GM21423 (cell line): Measurements from ENCODE around the gene TMEM178A.

Experiments used
- ATAC-seq: cut with Tn5 transposase; IDR thresholded peaks from one replicate; pipeline ENCODE4 v1.9.1; 2021; ENCODE audit warnings: mild to moderate bottlenecking, moderate library complexity; ENCODE audit not compliant: unreplicated experiment

TMEM178A gene

DNA sequence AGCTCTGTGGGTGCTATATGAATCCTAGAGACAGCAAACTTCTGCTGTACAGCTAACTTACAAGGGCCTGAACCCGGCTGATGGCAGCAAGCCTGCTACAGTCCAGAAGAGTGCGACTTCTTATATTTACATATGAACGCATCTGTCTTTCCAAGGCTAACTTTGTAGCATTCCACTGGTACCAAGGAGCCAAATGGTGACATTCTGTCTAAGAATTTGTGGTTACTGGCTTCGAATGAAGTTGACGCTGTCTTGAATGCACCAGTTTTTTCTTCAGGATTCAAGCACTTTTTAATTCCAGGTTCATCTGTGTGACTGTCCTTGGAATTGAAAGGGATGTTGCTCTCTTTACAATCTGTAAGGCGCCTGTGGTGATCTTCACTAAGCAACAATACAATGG lies 70.9 kb downstream of the TMEM178A start:
- no peak for ATAC-seq

DNA sequence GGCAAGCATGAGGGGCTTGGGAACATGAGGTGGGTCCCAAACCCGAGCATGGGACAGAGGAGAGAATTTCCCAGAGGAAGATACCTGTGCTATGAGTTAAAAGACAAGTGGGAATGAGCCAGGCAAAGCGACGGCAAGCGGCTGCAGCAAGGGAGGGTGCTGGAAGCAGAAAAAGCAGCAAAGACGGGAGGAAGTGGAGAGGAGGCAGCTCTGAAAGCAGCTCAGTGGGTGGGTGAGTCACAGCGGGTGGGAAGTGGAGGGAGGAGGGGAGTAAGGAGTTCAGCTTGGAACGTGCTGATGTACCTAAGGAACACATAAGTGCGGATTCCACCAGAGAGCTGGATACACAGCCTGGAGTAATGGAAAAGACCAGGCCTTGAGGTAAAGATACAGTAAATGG lies 71.9 kb downstream of the TMEM178A start:
- ATAC-seq = no peak

DNA sequence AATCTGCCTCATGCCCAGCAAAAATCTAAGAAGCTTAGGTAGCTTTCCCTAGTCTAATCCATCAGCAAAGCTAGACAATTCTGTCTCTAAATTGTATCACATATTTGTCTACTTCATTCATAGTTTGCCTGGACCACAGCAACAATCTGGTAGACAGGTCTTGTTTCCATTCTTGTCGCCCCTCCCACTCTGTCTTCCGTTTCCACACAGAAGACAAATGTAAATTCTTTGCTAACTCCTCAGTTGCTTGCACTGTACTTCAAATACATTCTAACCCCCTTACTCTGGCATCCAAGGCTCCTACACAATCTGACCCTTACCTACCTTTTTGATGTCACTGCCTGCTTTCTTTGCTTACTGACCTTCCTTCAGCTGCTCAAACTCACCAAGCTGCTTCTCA lies 73.2 kb downstream of the TMEM178A start:
- no peak for ATAC-seq

DNA sequence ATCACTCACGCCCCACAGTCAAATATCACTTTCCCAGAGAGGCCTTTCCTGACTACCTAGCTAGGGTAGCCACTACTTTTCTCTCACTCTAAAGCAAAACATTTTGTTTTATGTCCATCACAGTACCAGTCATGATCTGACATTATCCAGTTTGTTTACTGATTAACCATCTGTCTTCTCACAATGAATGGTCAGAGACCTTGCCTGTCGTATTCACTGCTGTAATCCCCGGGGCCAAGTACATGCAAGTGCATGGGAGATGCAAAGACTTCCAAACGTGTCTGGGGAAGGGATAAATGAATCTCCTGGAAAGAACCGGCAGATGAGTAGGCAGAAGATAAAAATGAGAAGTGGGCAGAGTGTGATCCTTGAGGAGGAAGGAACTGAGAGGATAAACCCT lies 73.7 kb downstream of the TMEM178A start:
- no peak for ATAC-seq

DNA sequence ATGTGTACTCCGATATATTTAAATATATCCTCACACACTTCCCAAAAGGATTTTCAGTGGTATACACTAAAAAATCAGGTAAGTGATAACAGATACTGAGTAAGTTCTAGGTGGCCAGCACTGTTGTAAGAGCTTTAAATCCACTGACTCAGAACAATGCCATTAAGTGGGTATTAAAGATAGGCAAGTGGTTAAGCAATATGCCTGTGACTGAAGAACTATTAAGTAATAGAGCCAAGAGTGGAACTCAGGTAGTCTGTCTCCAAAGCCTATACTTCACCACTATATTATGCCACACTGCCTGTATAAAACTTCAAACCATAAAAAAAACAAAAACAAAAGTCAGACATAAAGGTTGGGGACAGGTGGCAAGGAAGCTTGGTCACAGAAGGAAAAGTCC lies 76.2 kb downstream of the TMEM178A start:
- no peak for ATAC-seq

DNA sequence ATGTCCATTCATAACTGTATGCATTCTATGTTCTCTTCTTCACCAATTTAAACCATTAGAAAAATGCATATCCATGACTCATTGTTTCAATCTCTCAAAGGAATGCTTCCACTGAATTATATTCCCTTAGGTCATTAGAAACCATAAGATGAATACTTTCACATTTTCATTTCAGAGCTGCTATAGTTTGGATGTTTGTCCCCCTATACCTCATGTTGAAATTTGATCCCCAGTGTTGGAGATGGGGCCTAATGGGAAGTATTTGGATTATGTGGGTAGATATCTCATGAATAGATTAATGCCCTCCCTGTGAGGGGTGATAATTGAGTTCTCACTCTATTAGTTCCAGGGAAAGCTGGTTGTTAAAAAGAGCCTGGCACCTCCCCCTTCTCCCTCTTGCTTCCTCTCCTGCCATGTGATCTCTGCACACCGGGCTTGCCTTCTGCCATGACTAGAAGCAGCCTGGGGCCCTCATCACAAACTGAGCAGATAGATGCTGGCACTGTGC lies 77.6 kb downstream of the TMEM178A start:
- no peak for ATAC-seq

DNA sequence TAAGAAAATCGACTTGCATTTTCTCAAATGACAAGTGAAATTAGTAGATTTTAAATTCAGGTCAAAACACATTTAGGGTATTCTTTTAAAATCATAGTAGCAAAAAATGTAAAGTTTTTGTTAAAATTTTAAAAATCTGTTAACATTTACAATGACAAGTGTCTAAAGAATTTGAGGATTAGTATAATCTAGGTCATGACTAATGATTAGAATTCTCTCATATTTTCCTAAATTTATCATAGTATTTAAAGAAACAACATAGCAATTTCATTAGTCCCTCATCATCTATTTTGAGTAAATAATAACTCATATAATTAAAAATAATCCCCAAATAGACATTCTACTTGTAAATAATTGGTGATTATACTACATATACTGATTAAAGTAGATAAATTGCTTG lies 89.7 kb downstream of the TMEM178A start:
- no peak for ATAC-seq

DNA sequence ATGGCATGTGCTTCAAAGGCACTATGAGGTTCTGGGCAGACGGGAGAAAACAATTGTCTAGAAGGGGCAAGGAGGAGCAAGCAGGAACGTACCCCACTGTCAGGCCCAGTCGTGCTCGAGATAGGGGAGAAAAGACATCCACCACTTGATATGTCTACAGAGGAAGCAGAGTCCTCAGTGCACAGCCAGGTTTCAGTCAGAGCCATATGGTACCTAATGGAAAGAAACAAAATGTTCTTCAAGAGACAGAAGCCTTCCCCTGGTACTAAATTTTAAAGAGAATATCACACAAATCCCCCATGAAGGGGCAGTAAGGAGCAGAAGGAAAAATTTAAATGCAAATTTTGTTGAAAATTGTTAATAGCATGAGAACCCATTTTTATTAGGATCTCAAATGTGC lies 91.4 kb downstream of the TMEM178A start:
- ATAC-seq = no peak

DNA sequence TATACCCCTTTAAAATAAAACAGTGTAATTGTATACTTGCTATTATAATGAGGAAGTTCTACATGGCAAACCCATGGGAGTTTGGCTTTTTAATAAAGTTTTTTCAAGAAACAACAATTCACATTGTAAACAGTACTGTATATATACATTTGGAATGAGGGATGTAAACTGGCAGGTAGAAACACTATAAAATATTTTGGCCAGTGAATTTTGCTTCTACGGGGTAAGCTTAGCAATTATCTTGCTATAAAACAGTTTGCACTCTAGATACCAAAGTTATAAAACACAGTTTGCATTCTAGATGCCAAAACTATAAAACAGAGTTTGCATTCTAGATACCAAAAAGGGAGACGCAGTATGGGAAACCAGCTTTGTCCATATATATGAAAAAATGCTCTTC lies 96.7 kb downstream of the TMEM178A start:
- no peak for ATAC-seq
